ENCODE measurements around the gene C12orf60.
A peak's percentile ranks its signal among the peaks of the same experiment; 100 is the strongest.

- TF ChIP-seq CTCF (IDR thresholded peaks at IDR 0.05 in 2 of 3, conservative IDR thresholded peaks at IDR 0.05 in 1 of 3; ENCODE audit: borderline replicate concordance in 1 of 3, insufficient read depth in 1 of 3, low read depth in 2 of 3, low read length in 2 of 3) (peak; percentile 42 to 59 (median 54); a peak in 5 of 6 replicates), POLR2A (IDR thresholded peaks at IDR 0.05; ENCODE audit: borderline replicate concordance, extremely low read depth, insufficient read depth, insufficient read length) (no peak), ZFX (IDR thresholded peaks at IDR 0.05) (no peak), MAX (IDR thresholded peaks at IDR 0.05) (no peak), REST (IDR thresholded peaks at IDR 0.05; ENCODE audit: low read depth) (no peak), EZH2phosphoT487 (IDR thresholded peaks at IDR 0.05; ENCODE audit: borderline replicate concordance) (no peak)
Observed at GRCh38 chr12:14810953-14811483, 7.5 kb downstream of the C12orf60 start.
